Articular chondrocyte of knee joint (primary cell): ENCODE results near the gene HAUS2. TPM values are rescaled to one million over a fixed set of nuclear protein-coding genes. Genes with fewer than 3 reads are reported as not detected.

Experiments used
- total RNA-seq: library from RNA; depleted of rRNA; stranded (reverse); fragments of >200 nt; gene quantifications from 2 replicates; pipeline ENCODE4 v1.2.3, GENCODE V29; 2012

HAUS2 gene
- 33.3 and 37.2 TPM in 2 replicates for total RNA-seq

DNA sequence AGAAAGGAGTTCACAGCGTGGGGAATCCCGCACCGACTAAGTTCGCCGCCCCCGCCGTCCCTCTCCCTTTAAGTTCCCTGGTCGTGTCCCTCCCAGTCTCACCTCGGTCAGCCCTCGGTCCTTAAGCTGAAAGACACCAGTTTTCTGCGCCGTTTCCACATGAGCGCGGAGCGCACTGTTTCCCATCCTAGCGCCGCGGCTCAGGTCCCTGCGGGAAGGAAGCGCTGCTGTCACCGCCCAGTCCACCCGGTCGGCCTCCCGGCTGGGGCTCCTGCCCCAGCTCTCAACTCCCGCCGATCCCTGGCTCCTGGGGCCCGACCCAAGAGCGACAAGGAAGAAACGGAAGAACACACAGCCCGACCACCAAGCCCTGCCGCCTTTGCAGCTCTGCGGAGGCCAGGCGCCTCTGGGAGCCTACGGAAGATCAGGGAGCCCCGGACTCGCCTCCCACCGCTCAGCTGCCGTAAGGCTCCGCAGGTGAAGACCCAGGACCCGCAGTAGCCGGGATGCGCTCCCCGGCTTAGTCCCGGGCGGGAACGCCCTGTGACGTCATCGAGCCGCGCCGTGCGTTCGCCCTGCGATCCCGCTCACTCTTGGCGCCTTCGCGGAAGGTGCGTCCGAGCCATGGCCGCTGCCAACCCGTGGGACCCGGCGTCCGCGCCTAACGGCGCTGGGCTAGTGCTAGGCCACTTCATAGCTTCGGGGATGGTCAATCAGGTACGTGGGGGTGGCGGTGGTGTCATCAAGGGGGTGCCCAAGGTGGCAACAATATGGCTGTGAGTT is at the start of gene HAUS2, which contains the start of gene LRRC57:
Gene HAUS2 (plus strand): TSS at position 590 of the 783 bp plus-strand sequence. CDS start 35 bp downstream, at position 625.
Gene LRRC57 (minus strand): TSS at position 545 of the 783 bp plus-strand sequence. CDS start 359 bp downstream, at position 186.

DNA sequence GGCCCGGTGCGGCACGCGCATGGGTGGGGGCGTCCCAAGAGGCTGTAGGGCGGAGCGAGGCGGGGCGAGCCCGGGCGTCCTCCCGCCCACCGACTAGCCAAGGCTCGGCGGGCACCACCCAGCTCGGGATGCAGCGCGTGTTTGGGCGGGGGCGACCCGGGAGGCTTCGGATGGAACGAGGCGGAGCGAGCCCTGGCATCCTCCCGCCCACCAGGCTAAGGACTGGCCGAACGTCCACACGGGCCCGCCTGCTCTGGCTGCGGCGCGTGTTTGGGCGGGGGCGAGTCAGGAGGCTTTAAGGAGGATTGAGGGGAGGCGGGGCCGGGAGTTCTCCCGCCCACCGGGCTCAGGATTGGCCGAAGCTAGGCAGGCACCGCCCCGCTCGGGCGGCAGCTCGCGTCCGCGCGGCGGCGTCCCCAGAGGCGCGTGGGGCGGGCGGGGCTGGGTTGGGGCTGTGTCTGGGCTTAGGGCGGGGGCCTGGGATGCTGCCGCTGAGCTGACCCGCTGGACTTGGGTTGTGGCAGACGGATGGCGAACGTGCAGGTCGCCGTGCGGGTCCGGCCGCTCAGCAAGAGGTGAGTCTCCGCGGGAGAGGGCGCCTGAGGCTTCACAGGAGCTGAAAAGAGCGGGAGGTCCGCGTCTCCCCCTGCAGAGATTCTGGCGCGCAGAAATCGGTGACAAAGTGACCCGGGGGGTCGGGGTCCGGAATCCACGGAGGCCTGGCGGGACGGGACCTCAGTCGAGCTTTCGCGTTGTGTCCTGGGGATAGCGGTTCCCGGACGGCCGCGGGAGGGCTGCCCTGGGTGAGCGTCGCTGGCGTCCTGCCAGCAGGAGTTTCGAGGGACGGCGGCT is 26.8 kb downstream of the HAUS2 start, which contains the start of gene STARD9:
Gene STARD9 (plus strand): TSS at position 419 of the 852 bp plus-strand sequence. CDS start 110 bp downstream, at position 529.

Other genes starting within 250 kb of the HAUS2 start
- 1.8 and 1.9 TPM in 2 replicates for gene CAPN3, start 189.3 kb upstream of the HAUS2 start, total RNA-seq
- gene ZNF106, start 57.7 kb upstream of the HAUS2 start, total RNA-seq: 100 and 110 TPM in 2 replicates
- gene SNAP23, start 53.2 kb upstream of the HAUS2 start, total RNA-seq: 68.1 and 70.7 TPM in 2 replicates
- gene LRRC57, start within 50 bp of the HAUS2 start, total RNA-seq: 16.8 and 18.7 TPM in 2 replicates
- 4.5 and 4.7 TPM in 2 replicates for gene STARD9, start 26.8 kb downstream of the HAUS2 start, total RNA-seq
- gene CDAN1, start 188.3 kb downstream of the HAUS2 start, total RNA-seq: 8.9 and 9.3 TPM in 2 replicates